Endodermal cell (in vitro differentiated cells): ENCODE data around the gene KCNIP4. TPM values are rescaled to one million over a fixed set of nuclear protein-coding genes. Genes with fewer than 3 reads are reported as not detected.

Experiments used
- DNase-seq: peaks from one replicate; pipeline ENCODE4 v3.0.0-alpha.2; 2017
- H3K27ac ChIP-seq: 2 replicates; pipeline ENCODE4 v1.5.1; 2013; ENCODE audit warnings: mild to moderate bottlenecking, low read depth, low read length, moderate library complexity
- H3K27me3 ChIP-seq: 2 replicates; pipeline ENCODE4 v1.6.1; 2013; ENCODE audit warnings: mild to moderate bottlenecking, low read length, moderate library complexity; ENCODE audit not compliant: insufficient read depth, control insufficient read depth, poor library complexity, severe bottlenecking
- H3K36me3 ChIP-seq: 2 replicates; pipeline ENCODE4 v1.7.0; 2013; ENCODE audit warnings: mild to moderate bottlenecking, low read length, moderate library complexity; ENCODE audit not compliant: control insufficient read depth, insufficient read depth
- H3K4me1 ChIP-seq: one replicate; pipeline ENCODE4 v1.7.0; 2013; ENCODE audit warnings: low read length; ENCODE audit not compliant: control insufficient read depth, insufficient read depth
- H3K4me3 ChIP-seq: 2 replicates; pipeline ENCODE4 v1.5.1; 2013; ENCODE audit warnings: mild to moderate bottlenecking, low read length, moderate library complexity
- H3K9ac ChIP-seq: 2 replicates; pipeline ENCODE4 v1.6.1; 2013; ENCODE audit warnings: mild to moderate bottlenecking, low read length, moderate library complexity; ENCODE audit not compliant: poor library complexity, severe bottlenecking; ENCODE audit errors: extremely low read depth
- H3K9me3 ChIP-seq: 2 replicates; pipeline ENCODE4 v1.6.1; 2013; ENCODE audit warnings: mild to moderate bottlenecking, low read length, moderate library complexity; ENCODE audit not compliant: control insufficient read depth
- H3K27ac Mint-ChIP-seq: 2 replicates; pipeline ENCODE4 v1.8.0; 2020; ENCODE audit warnings: mixed read lengths
- H3K27me3 Mint-ChIP-seq: 2 replicates; pipeline ENCODE4 v1.8.0; 2021; ENCODE audit warnings: mild to moderate bottlenecking, mixed read lengths; ENCODE audit not compliant: insufficient read depth
- H3K36me3 Mint-ChIP-seq: 2 replicates; pipeline ENCODE4 v1.8.0; 2020; ENCODE audit warnings: low read depth, mixed read lengths
- H3K4me1 Mint-ChIP-seq: 2 replicates; pipeline ENCODE4 v1.8.0; 2020; ENCODE audit warnings: mixed read lengths
- H3K4me3 Mint-ChIP-seq: 2 replicates; pipeline ENCODE4 v1.8.0; 2020; ENCODE audit warnings: mild to moderate bottlenecking, moderate library complexity, mixed read lengths
- H3K9me3 Mint-ChIP-seq: 2 replicates; pipeline ENCODE4 v1.8.0; 2020; ENCODE audit warnings: mild to moderate bottlenecking, mixed read lengths
- WGBS, 2 experiments: methylation state at CpG; one replicate each; pipeline versions ENCODE4 v1.1.5 to v1.1.7; 2013; ENCODE audit warnings: missing lambda C conversion rate in 2 of 2, mixed read lengths in 1 of 2; ENCODE audit not compliant: insufficient coverage in 1 of 2, insufficient read length in 1 of 2; 5-methylcytosine and 5-hydroxymethylcytosine counted together
- total RNA-seq, 2 donors: library from RNA; stranded (reverse); fragmentation: NEBNext Ultra II Directional in 1 of 2; extraction: Animal tissue kit (Norgen Biotek cat#: 25700) in 1 of 2; gene quantifications; 2 replicates in 1 of 2; 3 replicates in 1 of 2; pipeline ENCODE4 v1.2.1, GENCODE V29; 2021
- TF ChIP-seq, protein P1 (sequence below): fragments of 200-600 bp; sonication (generic); conservative IDR thresholded peaks from 2 replicates; pipeline ENCODE4 v1.5.0; 2021; ENCODE audit warnings: antibody characterized with exemption, mild to moderate bottlenecking

The KCNIP4 gene
- total RNA-seq, 2 donors from 2014 or later = not detected

GRCh38 chr4:21790438-21791029 lies 158.0 kb downstream of the KCNIP4 start:
- Histone ChIP-seq H3K27me3 (no peaks in the 10 kb centered on the region), H3K4me1 (no peaks in the 10 kb centered on the region), H3K9me3 (no peaks in the 10 kb centered on the region), H3K36me3 (no peaks in the 10 kb centered on the region), H3K9ac (no peak overlapping the region), H3K27ac (no peak overlapping the region), H3K4me3 (no peak overlapping the region)
- Mint-ChIP-seq H3K27ac (no peak overlapping the region), H3K36me3 (no peaks in the 10 kb centered on the region), H3K4me1 (no peaks in the 10 kb centered on the region), H3K9me3 (no peaks in the 10 kb centered on the region), H3K27me3 (no peaks in the 10 kb centered on the region), H3K4me3 (no peak overlapping the region)
- 0 to 24% methylated on average over 2 to 3 of the region's 4 CpGs for WGBS, 2 experiments
- no peak for DNase-seq
- TF ChIP-seq, protein P1, sequence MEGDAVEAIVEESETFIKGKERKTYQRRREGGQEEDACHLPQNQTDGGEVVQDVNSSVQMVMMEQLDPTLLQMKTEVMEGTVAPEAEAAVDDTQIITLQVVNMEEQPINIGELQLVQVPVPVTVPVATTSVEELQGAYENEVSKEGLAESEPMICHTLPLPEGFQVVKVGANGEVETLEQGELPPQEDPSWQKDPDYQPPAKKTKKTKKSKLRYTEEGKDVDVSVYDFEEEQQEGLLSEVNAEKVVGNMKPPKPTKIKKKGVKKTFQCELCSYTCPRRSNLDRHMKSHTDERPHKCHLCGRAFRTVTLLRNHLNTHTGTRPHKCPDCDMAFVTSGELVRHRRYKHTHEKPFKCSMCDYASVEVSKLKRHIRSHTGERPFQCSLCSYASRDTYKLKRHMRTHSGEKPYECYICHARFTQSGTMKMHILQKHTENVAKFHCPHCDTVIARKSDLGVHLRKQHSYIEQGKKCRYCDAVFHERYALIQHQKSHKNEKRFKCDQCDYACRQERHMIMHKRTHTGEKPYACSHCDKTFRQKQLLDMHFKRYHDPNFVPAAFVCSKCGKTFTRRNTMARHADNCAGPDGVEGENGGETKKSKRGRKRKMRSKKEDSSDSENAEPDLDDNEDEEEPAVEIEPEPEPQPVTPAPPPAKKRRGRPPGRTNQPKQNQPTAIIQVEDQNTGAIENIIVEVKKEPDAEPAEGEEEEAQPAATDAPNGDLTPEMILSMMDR = peak; percentile 87

DNA sequence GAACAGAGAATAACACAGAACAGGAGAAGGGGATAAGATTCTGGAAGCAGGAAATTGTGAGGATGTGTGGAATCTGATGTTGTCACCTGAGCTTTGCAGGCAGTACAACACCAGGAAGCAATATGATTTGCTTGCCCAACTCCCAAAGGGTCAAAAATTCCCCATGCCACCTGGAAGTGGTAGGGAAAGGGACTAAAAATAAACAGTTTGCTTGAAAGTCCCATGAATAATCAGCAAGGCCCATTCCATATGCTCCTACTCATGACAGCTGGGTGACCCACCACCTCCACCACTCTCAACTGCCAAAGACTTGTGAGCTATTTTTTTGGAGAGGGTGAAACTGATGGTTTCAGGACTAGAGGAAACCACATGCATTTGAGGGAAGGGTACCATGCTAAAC lies 168.4 kb downstream of the KCNIP4 start:
- H3K4me1 Mint-ChIP-seq = no peaks in the 10 kb centered on the region
- no peaks in the 10 kb centered on the region for H3K9me3 Mint-ChIP-seq
- Histone ChIP-seq H3K4me3 (no peak overlapping the region), H3K9me3 (no peaks in the 10 kb centered on the region), H3K9ac (no peak overlapping the region), H3K27ac (no peak overlapping the region), H3K4me1 (no peaks in the 10 kb centered on the region), H3K36me3 (no peaks in the 10 kb centered on the region), H3K27me3 (no peaks in the 10 kb centered on the region)
- DNase-seq = no peak
- H3K27ac Mint-ChIP-seq = no peak overlapping the region
- TF ChIP-seq, protein P1 = no peak
- H3K36me3 Mint-ChIP-seq = no peaks in the 10 kb centered on the region
- H3K4me3 Mint-ChIP-seq = no peak overlapping the region
- no peaks in the 10 kb centered on the region for H3K27me3 Mint-ChIP-seq

GRCh38 chr4:21778702-21779101 lies 169.9 kb downstream of the KCNIP4 start:
- Histone ChIP-seq H3K4me1 (no peaks in the 10 kb centered on the region), H3K27me3 (no peaks in the 10 kb centered on the region), H3K9ac (no peak overlapping the region), H3K9me3 (no peaks in the 10 kb centered on the region), H3K4me3 (no peak overlapping the region), H3K27ac (no peak overlapping the region), H3K36me3 (no peaks in the 10 kb centered on the region)
- no peak overlapping the region for H3K27ac Mint-ChIP-seq
- H3K4me3 Mint-ChIP-seq = no peak overlapping the region
- TF ChIP-seq, protein P1 = no peak
- no peaks in the 10 kb centered on the region for H3K4me1 Mint-ChIP-seq
- no peaks in the 10 kb centered on the region for H3K27me3 Mint-ChIP-seq
- no CpG with 5 or more reads among the region's 2 CpGs for WGBS, 2 experiments
- DNase-seq = no peak
- no peaks in the 10 kb centered on the region for H3K36me3 Mint-ChIP-seq
- no peaks in the 10 kb centered on the region for H3K9me3 Mint-ChIP-seq
